GM03348 (cell line): ENCODE data around the gene NR5A1.

Source experiments
- DNase-seq: peaks from one replicate; pipeline ENCODE4 v3.0.0; 2012; ENCODE audit warnings: low spot score

The NR5A1 gene

DNA sequence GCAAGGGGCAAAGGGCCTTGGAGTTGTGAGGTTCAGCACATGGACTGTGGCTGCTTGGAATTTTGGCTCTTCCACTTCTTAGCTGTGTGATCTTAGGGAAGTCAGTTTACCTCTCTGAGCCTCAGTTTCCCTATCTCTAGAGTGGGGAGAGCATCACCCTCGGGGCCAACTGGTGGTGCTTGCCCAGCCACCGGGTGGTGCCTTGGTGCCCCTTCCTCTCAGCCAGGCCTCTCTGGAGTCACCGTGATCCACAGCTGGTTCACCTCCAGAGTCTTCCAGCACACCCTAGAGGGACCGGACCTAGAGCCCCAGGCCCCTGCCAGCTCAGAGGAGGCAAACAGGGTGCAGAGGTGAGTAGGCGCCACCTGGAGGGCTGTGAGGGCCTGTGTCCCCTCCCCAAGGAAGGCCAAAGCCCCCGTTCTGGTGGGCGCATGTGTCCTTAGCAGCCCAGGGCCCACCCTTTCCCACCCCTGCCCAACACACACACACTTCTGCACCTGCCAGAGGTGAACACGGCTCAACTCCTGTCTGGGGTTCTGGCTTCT is 49.2 kb downstream of the NR5A1 start:
- no peak for DNase-seq

- DNase-seq = no peak
Observed at GRCh38 chr9:124457079-124457886, 49.9 kb downstream of the NR5A1 start.

- no peak for DNase-seq
Observed at GRCh38 chr9:124456341-124457078, 50.7 kb downstream of the NR5A1 start.

DNA sequence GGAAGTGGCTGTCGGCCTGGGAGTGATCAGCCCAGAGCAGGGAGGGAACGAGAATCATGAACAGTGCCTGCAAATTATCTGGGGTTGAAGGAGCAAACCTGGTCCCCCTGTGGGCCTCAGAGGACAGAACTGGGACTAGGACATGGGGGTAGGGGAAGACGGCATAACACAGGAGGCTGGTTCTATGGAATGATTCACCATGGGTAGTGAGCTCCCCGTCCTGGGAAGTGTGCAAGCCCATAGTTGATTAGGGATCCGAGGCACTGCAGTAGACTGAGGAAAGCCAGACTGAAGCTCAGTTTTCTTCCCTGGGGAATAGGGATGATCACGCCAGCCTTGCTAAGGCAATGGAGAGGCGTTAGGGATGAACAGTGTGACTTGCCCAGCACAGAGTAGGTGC is 51.4 kb downstream of the NR5A1 start:
- DNase-seq = no peak

DNA sequence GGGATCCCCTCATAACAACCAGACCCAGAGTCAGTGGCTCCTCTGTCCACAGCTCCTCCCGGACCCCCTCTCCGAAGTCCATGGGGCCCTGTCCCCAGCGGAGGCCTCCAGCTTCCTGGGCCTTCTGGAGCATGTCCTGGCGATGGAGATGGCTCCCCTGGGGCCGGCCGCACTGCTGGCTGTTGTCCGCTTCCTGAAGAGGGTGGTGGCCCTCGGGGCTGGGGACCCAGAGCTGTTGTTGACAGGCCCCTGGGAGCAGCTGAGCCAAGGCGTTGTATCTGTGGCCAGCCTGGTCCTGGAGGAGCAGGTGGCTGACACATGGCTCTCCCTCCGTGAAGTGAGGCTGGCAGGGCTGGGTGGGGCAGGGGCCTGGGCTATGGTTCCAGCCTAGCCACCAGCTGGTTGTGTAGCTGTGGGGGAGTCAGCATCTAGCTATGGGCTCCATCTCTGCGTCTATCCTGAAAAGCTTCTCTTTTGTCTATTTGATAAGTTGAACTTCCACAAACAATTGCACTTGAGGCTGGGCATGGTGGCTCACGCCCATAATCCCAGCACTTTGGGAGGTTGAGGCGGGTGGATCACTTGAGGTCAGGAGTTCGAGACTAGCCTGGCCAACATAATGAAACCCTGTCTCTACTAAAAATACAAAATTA is 52.3 kb downstream of the NR5A1 start:
- DNase-seq = no peak

- DNase-seq = no peak
Observed at GRCh38 chr9:124454296-124454695, 52.9 kb downstream of the NR5A1 start.

GRCh38 chr9:124453586-124454191 is 53.5 kb downstream of the NR5A1 start:
- DNase-seq = no peak

DNA sequence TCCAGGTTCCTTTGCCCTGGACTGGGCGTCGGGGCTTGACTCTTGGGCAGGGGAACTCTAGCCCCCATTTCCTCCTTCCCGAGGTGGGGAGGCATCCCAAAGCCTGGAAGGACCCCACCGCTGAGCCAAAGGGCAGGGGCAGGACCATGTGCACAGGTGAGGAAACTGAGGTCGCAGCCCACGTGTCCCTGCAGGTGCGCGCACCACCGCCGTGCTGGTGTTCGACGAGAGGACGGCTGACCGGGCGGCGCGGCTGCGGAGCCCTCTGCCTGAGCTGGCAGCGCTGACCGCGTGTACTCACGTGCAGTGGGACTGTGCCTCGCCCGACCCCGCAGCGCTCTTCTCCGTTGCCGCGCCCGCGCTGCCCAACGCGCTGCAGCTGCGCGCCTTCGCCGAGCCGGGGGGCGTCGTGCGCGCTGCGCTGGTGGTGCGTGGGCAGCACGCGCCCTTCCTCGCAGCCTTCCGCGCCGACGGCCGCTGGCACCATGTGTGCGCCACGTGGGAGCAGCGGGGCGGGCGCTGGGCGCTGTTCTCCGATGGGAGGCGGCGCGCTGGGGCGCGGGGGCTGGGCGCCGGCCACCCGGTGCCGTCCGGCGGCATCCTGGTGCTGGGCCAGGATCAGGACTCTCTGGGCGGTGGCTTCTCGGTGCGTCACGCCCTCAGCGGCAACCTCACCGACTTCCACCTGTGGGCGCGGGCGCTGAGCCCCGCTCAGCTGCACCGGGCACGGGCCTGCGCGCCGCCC is 54.2 kb downstream of the NR5A1 start:
- DNase-seq = no peak

- DNase-seq = no peak
Observed at GRCh38 chr9:124452326-124452725, 54.9 kb downstream of the NR5A1 start.

DNA sequence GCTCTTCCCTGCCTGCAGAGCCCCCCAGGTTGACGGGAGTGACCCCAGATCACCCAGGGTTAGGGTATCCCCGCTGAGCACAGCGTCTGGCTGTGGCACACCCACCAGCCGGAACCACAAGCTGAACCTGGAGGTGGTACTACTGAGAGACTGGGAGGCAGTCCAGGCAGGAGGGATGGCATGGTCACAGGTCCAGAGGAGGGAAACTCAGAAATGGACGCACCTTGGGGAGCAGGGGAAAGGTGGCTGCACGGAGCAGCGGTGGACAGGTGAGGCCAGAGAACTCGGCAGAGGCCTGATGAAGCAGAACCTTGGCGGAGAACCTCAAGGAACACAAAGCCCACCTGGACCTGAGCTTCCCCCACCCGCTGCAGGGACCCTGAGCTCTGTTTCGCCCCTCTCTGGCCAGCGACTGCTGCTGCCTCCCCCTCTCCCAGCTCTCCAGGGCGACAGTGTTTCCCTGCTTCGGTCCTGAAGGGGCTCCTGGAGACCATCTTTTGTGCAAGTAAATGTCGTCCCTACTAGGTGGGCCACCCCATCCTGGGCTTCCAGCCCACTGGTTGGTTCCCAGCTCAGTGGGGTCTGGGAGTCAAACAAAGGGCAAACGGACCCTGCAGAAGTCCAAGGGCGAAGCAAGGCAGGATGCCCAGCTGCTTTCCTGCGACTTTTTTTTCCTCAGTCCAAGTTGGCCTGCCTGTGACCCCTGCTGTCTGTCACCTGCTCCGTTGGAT is 56.1 kb downstream of the NR5A1 start:
- no peak for DNase-seq

DNA sequence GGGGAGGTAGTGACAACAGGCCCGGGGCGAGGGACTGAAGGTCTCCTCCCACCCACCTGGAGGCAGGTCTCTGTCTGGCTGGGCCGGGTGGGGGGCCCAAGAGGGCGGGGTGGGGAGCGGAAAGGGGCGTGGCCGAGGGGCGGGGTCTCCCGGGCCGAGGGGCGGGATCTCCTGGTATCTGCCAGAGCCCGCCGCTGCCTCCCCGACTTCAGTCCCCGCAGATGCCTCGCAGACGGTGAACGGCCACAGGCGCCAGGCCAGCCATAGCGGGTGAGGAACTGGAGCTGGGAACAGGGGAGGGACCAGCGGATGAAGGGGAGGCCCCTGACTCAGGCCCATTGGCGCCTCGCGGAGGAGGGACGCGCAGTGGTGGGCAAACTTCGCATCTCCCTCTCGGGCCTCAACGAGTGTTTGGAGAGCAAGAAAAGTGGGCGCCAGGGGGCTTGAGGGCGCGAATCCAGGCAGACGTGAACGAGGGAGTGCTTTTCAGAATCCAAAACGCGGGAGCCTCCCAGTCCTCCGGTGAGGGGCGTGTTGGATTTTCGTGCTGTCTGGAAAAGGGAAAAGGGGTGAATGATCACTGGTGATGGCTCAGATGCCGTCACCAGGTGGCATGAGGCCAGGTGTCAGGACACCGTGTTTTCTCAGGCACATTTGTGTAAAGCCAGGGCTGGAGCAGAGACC is 56.8 kb downstream of the NR5A1 start, which contains the start of gene ADGRD2:
ADGRD2 (plus strand) TSS at position 211 of the 684 bp plus-strand sequence. CDS start 1,216 bp downstream, outside the sequence.
- peak; percentile 51 for DNase-seq

DNA sequence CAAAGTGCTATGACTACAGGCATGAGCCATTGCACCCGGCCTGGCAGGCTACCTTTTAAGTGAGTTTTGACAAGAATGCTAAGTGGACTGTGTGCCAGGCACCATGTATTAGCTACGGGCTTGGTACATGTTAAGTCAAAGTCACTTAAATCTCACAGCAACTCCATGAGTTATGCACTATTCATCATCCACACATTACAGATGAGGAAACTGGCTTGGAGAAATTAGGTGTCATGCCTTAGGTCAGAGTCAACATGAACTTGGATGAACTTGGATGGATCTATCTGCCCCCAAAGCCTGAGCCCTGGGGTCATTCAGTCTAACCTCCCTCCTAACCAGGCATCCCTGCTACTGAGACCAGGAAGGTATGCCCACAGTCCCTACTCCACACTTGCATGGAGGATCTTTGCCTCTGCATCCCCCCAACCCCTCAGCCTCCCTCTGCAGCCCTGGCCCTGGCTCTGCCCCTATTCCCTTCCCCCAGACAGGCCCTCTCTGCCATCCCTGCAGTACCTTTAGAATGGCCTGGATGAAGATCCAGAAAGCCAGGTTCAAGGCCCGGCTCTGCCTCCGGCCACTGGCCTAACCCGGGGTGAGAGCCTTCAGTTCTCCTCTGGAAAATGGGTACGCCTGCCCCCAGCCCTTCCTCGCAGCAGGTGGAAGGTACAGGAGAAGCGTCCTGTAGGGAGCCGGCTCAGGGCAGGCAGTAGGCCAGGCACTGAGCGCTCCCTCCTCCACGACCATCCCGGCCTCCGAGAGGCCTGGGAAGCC is 57.6 kb downstream of the NR5A1 start:
- no peak for DNase-seq

- DNase-seq = no peak
Observed at GRCh38 chr9:124448019-124448418, 59.2 kb downstream of the NR5A1 start.

- no peak for DNase-seq
Observed at GRCh38 chr9:124447297-124447661, 59.9 kb downstream of the NR5A1 start.

DNA sequence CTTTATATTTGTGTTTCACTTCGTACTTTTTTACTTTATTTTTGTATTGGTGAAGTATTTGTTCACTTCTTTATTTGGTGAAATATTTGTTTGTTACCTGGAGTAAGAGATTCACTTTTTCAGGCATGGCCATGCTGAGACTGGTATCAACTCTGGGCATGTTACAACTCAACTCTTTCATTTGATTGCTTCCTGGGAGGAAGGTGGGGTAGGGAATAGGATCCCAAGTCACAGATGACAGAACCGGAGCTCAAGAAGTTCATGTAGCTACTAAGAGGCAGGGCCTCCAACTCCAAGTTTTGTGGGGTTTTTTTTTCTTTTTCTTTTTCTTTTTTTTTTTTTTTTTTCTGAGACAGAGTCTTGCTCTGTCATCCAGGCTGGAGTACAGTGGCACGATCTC is 63.0 kb downstream of the NR5A1 start:
- DNase-seq = no peak

GRCh38 chr9:124443625-124444024 is 63.6 kb downstream of the NR5A1 start:
- DNase-seq = no peak

- no peak for DNase-seq
Observed at GRCh38 chr9:124442826-124443225, 64.4 kb downstream of the NR5A1 start.

DNA sequence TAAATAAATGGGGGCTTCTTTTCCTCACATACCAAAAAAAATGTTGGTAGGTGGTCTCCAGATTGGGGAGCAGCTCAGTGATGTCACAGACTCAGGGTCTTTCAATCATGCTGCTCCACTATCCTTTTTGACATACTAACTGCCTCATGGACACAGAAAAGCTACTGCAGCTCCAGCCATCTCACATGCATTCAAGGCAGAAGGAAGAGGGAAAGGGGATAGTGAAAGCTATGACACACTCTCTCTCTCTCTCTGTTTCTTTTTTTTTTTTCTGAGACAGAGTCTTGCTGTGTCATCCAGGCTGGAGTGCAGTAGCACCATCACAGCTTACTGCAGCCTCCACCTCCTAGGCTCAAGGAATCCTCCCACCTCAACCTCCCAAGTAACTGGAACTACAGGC is 64.8 kb downstream of the NR5A1 start:
- DNase-seq = no peak

- DNase-seq = no peak
Observed at GRCh38 chr9:124441291-124441690, 65.9 kb downstream of the NR5A1 start.
